H9 (cell line): ENCODE measurements around the gene CCNQ. TPM values are rescaled to one million over a fixed set of nuclear protein-coding genes. Genes with fewer than 3 reads are reported as not detected.

Experiments used
- DNase-seq: peaks from one replicate; pipeline ENCODE4 v3.0.0-alpha.2; 2017
- H2AFZ ChIP-seq: one replicate; pipeline ENCODE4 v1.6.1; 2013; ENCODE audit warnings: mild to moderate bottlenecking, low read length, control low read depth, moderate library complexity
- H2AK5ac ChIP-seq: 2 replicates; pipeline ENCODE4 v1.6.1; 2013; ENCODE audit warnings: low read length, control low read depth, mixed read lengths; ENCODE audit not compliant: insufficient read length
- H2BK120ac ChIP-seq: one replicate; pipeline ENCODE4 v1.6.1; 2013; ENCODE audit warnings: low read depth, mild to moderate bottlenecking, low read length, control low read depth, inconsistent platforms; ENCODE audit not compliant: poor library complexity, severe bottlenecking
- H2BK12ac ChIP-seq: 2 replicates; pipeline ENCODE4 v1.6.1; 2013; ENCODE audit warnings: low read length, control low read depth, mixed read lengths, low read depth; ENCODE audit not compliant: insufficient read length
- H2BK15ac ChIP-seq: 2 replicates; pipeline ENCODE4 v1.6.1; 2013; ENCODE audit warnings: low read depth, low read length, control low read depth
- H2BK20ac ChIP-seq: one replicate; pipeline ENCODE4 v1.6.1; 2013; ENCODE audit warnings: low read depth, mild to moderate bottlenecking, low read length, control low read depth, inconsistent platforms; ENCODE audit not compliant: poor library complexity, severe bottlenecking
- H2BK5ac ChIP-seq: 2 replicates; pipeline ENCODE4 v1.6.1; 2013; ENCODE audit warnings: low read length, control low read depth, mixed read lengths; ENCODE audit not compliant: insufficient read length
- H3K14ac ChIP-seq: 2 replicates; pipeline ENCODE4 v1.6.1; 2013; ENCODE audit warnings: low read length, control low read depth; ENCODE audit not compliant: insufficient read depth
- H3K18ac ChIP-seq: 2 replicates; pipeline ENCODE4 v1.6.1; 2013; ENCODE audit warnings: low read depth, mild to moderate bottlenecking, mixed read lengths, low read length, control low read depth; ENCODE audit not compliant: insufficient read length
- H3K23ac ChIP-seq: 2 replicates; pipeline ENCODE4 v1.6.1; 2013; ENCODE audit warnings: low read length, control low read depth, mixed read lengths, low read depth; ENCODE audit not compliant: insufficient read length
- H3K23me2 ChIP-seq: 2 replicates; pipeline ENCODE4 v1.6.1; 2013; ENCODE audit warnings: low read depth, mild to moderate bottlenecking, mixed read lengths, low read length, control low read depth; ENCODE audit not compliant: insufficient read length, poor library complexity, severe bottlenecking
- H3K27ac ChIP-seq: 2 replicates; pipeline ENCODE4 v1.5.1; 2013; ENCODE audit warnings: low read length, control low read depth, mixed read lengths, low read depth; ENCODE audit not compliant: insufficient read length
- H3K27me3 ChIP-seq: 2 replicates; pipeline ENCODE4 v1.6.1; 2013; ENCODE audit warnings: low read length, control low read depth, inconsistent platforms; ENCODE audit not compliant: insufficient read depth
- H3K4ac ChIP-seq: 2 replicates; pipeline ENCODE4 v1.6.1; 2013; ENCODE audit warnings: low read depth, mild to moderate bottlenecking, control low read depth, inconsistent platforms, low read length, moderate library complexity
- H3K4me1 ChIP-seq: 2 replicates; pipeline ENCODE4 v1.6.1; 2013; ENCODE audit warnings: low read length, control low read depth, inconsistent platforms; ENCODE audit not compliant: insufficient read depth
- H3K4me2 ChIP-seq: 2 replicates; pipeline ENCODE4 v1.6.1; 2013; ENCODE audit warnings: low read length, control low read depth, mixed read lengths; ENCODE audit not compliant: insufficient read length, insufficient read depth
- H3K56ac ChIP-seq: 2 replicates; pipeline ENCODE4 v1.6.1; 2013; ENCODE audit warnings: low read depth, mild to moderate bottlenecking, mixed read lengths, low read length, control low read depth; ENCODE audit not compliant: insufficient read length
- H3K79me1 ChIP-seq: 2 replicates; pipeline ENCODE4 v1.6.1; 2013; ENCODE audit warnings: low read depth, mild to moderate bottlenecking, moderate library complexity, low read length, control low read depth, inconsistent platforms; ENCODE audit not compliant: insufficient read depth, poor library complexity, severe bottlenecking
- H3K79me2 ChIP-seq: 2 replicates; pipeline ENCODE4 v1.6.1; 2013; ENCODE audit warnings: low read length, control low read depth, inconsistent platforms; ENCODE audit not compliant: insufficient read depth
- H3K9ac ChIP-seq: 2 replicates; pipeline ENCODE4 v1.6.1; 2013; ENCODE audit warnings: low read length, control low read depth, mixed read lengths; ENCODE audit not compliant: insufficient read length; ENCODE audit errors: extremely low read depth
- H3K9me3 ChIP-seq: one replicate; pipeline ENCODE4 v1.6.1; 2013; ENCODE audit warnings: low read depth, low read length, inconsistent platforms; ENCODE audit not compliant: control insufficient read depth
- H3T11ph ChIP-seq: one replicate; pipeline ENCODE4 v1.6.1; 2013; ENCODE audit warnings: mild to moderate bottlenecking, low read length, control low read depth, inconsistent platforms
- H4K20me1 ChIP-seq: one replicate; pipeline ENCODE4 v1.6.1; 2013; ENCODE audit not compliant: control insufficient read depth, insufficient read length, insufficient read depth
- H4K5ac ChIP-seq: 2 replicates; pipeline ENCODE4 v1.6.1; 2013; ENCODE audit warnings: low read depth, mild to moderate bottlenecking, mixed read lengths, low read length, control low read depth; ENCODE audit not compliant: insufficient read length
- H4K8ac ChIP-seq: replicated peaks from 2 replicates; pipeline ENCODE4 v1.6.1; 2013; ENCODE audit warnings: low read length, control low read depth, mixed read lengths, low read depth; ENCODE audit not compliant: insufficient read length
- H4K91ac ChIP-seq: 2 replicates; pipeline ENCODE4 v1.6.1; 2013; ENCODE audit warnings: low read depth, mild to moderate bottlenecking, moderate library complexity, mixed read lengths, low read length, control low read depth; ENCODE audit not compliant: insufficient read length
- H3K27ac Mint-ChIP-seq, 3 experiments: 2 replicates in 2 of 3; 3 replicates in 1 of 3; pipeline ENCODE4 v1.8.0; 2020 to 2021; ENCODE audit warnings: mixed read lengths in 3 of 3, mild to moderate bottlenecking in 1 of 3, moderate library complexity in 1 of 3
- H3K27me3 Mint-ChIP-seq: 2 replicates; pipeline ENCODE4 v1.8.0; 2021; ENCODE audit warnings: low read depth, mild to moderate bottlenecking, moderate library complexity, mixed read lengths
- H3K36me3 Mint-ChIP-seq, 3 experiments: 2 replicates in 2 of 3; 3 replicates in 1 of 3; pipeline ENCODE4 v1.8.0; 2020 to 2021; ENCODE audit warnings: low read depth in 3 of 3, mixed read lengths in 3 of 3; ENCODE audit not compliant: insufficient read depth in 1 of 3
- H3K4me1 Mint-ChIP-seq, 2 experiments: 2 replicates each; pipeline ENCODE4 v1.8.0; 2020; ENCODE audit warnings: mixed read lengths in 2 of 2
- H3K4me3 Mint-ChIP-seq, 2 experiments: 2 replicates in 1 of 2; 3 replicates in 1 of 2; pipeline ENCODE4 v1.8.0; 2020 to 2021; ENCODE audit warnings: mild to moderate bottlenecking in 2 of 2, mixed read lengths in 2 of 2, moderate library complexity in 1 of 2
- H3K9me3 Mint-ChIP-seq, 2 experiments: 2 replicates in 1 of 2; 3 replicates in 1 of 2; pipeline ENCODE4 v1.8.0; 2020; ENCODE audit warnings: mild to moderate bottlenecking in 2 of 2, mixed read lengths in 2 of 2, moderate library complexity in 1 of 2
- CTCF ChIP-seq: fragments of 200-600 bp; sonication (generic); conservative IDR thresholded peaks from 3 replicates; pipeline ENCODE4 v1.8.0; 2021; ENCODE audit warnings: antibody characterized with exemption, mild to moderate bottlenecking
- WGBS: extraction: QIAGEN DNeasy Blood & Tissue Kit; methylation state at CpG from one replicate; pipeline ENCODE4 v1.1.7; 2013; ENCODE audit warnings: missing lambda C conversion rate, low lambda C conversion rate, mixed read lengths; ENCODE audit not compliant: insufficient read length; ENCODE audit errors: extremely low coverage; 5-methylcytosine and 5-hydroxymethylcytosine counted together
- total RNA-seq: library from RNA; stranded (reverse); gene quantifications from 2 replicates; pipeline ENCODE4 v1.2.1, GENCODE V29; 2021

The CCNQ gene
- total RNA-seq, 1 experiment from 2014 or later = 18.4 TPM

- DNase-seq = no peak
- H3K27me3 ChIP-seq = no peaks in the 10 kb centered on the region
- no peak overlapping the region for H3K4me2 ChIP-seq
- no peak overlapping the region for H3K23ac ChIP-seq
- no peak overlapping the region for H3K27ac Mint-ChIP-seq
- no peaks in the 10 kb centered on the region for H3K79me2 ChIP-seq
- H3T11ph ChIP-seq = no peak overlapping the region
- TF ChIP-seq CTCF = no peak
- H2BK15ac ChIP-seq = no peak overlapping the region
- no peaks in the 10 kb centered on the region for H3K4me1 Mint-ChIP-seq
- no peak overlapping the region for H3K14ac ChIP-seq
- H2AK5ac ChIP-seq = no peak overlapping the region
- H3K23me2 ChIP-seq = no peaks in the 10 kb centered on the region
- peaks cover 21% of the 10 kb centered on the region for H3K27me3 Mint-ChIP-seq
- H3K18ac ChIP-seq = no peak overlapping the region
- WGBS = no CpG with 5 or more reads among the region's 21 CpGs
- peaks cover 21% of the 10 kb centered on the region for H3K9me3 ChIP-seq
- H4K91ac ChIP-seq = no peak overlapping the region
- H2BK120ac ChIP-seq = no peak overlapping the region
- H3K9me3 Mint-ChIP-seq = peaks cover 67 to 74% of the 10 kb centered on the region in 2 experiments
- H2BK20ac ChIP-seq = no peak overlapping the region
- H3K36me3 Mint-ChIP-seq = peaks cover 0 to 7% (median 2%) of the 10 kb centered on the region in 3 experiments; a peak in 2 of 7 replicates
- H2BK12ac ChIP-seq = no peak overlapping the region
- H4K20me1 ChIP-seq = no peaks in the 10 kb centered on the region
- H3K4me3 Mint-ChIP-seq = no peak overlapping the region
- no peak overlapping the region for H2AFZ ChIP-seq
- H3K79me1 ChIP-seq = no peaks in the 10 kb centered on the region
- H4K5ac ChIP-seq = no peak overlapping the region
- H2BK5ac ChIP-seq = no peak overlapping the region
- H3K56ac ChIP-seq = no peak overlapping the region
- no peak overlapping the region for H3K27ac ChIP-seq
- no peaks in the 10 kb centered on the region for H3K4me1 ChIP-seq
- no peak overlapping the region for H3K9ac ChIP-seq
- no peak overlapping the region for H3K4ac ChIP-seq
- no peak overlapping the region for H4K8ac ChIP-seq
Measured at GRCh38 chrX:153625271-153626024, 26.5 kb upstream of the CCNQ start.
